B cell (primary cell): Measurements from ENCODE around the gene RHOT1. TPM values are rescaled to one million over a fixed set of nuclear protein-coding genes. Genes with fewer than 3 reads are reported as not detected.
A peak's percentile ranks its signal among the peaks of the same experiment; 100 is the strongest.

ENCODE experiments used
- ATAC-seq: fragments of 200-7000 bp; cut with Tn5 transposase; one replicate; pipeline ENCODE4 v1.10.0; 2021; ENCODE audit warnings: low read depth, mild to moderate bottlenecking, moderate number of reproducible peaks, moderate library complexity
- CTCF ChIA-PET: fragments of 350-600 bp; sonication (Branson Sonifier 250); formaldehyde crosslinking; loops from one replicate; lab custom pipeline; 2021; ENCODE audit warnings: antibody characterized with exemption, inconsistent platforms; lab: Charles Lee
- POLR2A ChIA-PET: fragments of 350-600 bp; sonication (Branson Sonifier 250); formaldehyde crosslinking; loops from one replicate; lab custom pipeline; 2021; ENCODE audit warnings: antibody characterized with exemption; lab: Charles Lee
- DNase-seq: peaks from one replicate; pipeline ENCODE4 v3.0.0; 2013
- H2AFZ ChIP-seq: 2 replicates; pipeline ENCODE4 v1.6.1; 2012; ENCODE audit warnings: mild to moderate bottlenecking, low read depth, low read length; ENCODE audit not compliant: insufficient read depth, poor library complexity, severe bottlenecking
- H3K27ac ChIP-seq, 2 donors: 1 replicate in 1 of 2; 2 replicates in 1 of 2; pipeline ENCODE4 v1.5.1; 2012 to 2013; ENCODE audit warnings: low read length in 2 of 2, mild to moderate bottlenecking in 2 of 2, moderate library complexity in 1 of 2
- H3K27me3 ChIP-seq, 4 experiments: fragments of 200-600 bp in 1 of 4; sonication (generic) in 1 of 4; replicated peaks in 1 of 4; 1 replicate in 2 of 4; 2 replicates in 2 of 4; pipeline versions ENCODE4 v1.6.1 to v1.7.0; 2013 to 2016; ENCODE audit warnings: low read length in 3 of 4, mild to moderate bottlenecking in 2 of 4, mixed read lengths in 1 of 4, moderate library complexity in 1 of 4; ENCODE audit not compliant: insufficient read depth in 4 of 4, control insufficient read depth in 3 of 4; ENCODE audit errors: control extremely low read depth in 1 of 4
- H3K36me3 ChIP-seq, 2 experiments: replicated peaks in 1 of 2; 1 replicate in 1 of 2; 2 replicates in 1 of 2; pipeline versions ENCODE4 v1.6.1 to v1.7.1; 2013; ENCODE audit warnings: low read length in 1 of 2; ENCODE audit not compliant: insufficient read depth in 2 of 2, control insufficient read depth in 1 of 2; ENCODE audit errors: control extremely low read depth in 1 of 2, extremely low read depth in 1 of 2
- H3K4me1 ChIP-seq, 2 donors: fragments of 200-600 bp in 1 of 2; sonication (generic) in 1 of 2; 1 replicate in 1 of 2; 2 replicates in 1 of 2; pipeline versions ENCODE4 v1.5.1 to v1.6.1; 2013 to 2017; ENCODE audit warnings: low read length in 2 of 2; ENCODE audit not compliant: control insufficient read depth in 2 of 2, insufficient read depth in 2 of 2
- H3K4me2 ChIP-seq: replicated peaks from 2 replicates; pipeline ENCODE3; 2012; ENCODE audit warnings: mild to moderate bottlenecking, low read depth, low read length; ENCODE audit not compliant: poor library complexity, severe bottlenecking
- H3K4me3 ChIP-seq, 5 experiments: fragments of 200-600 bp in 1 of 5; sonication (generic) in 1 of 5; 1 replicate in 3 of 5; 2 replicates in 2 of 5; pipeline versions ENCODE4 v1.5.1 to v1.7.0; 2011 to 2016; ENCODE audit warnings: low read length in 4 of 5, mild to moderate bottlenecking in 4 of 5, low read depth in 2 of 5, control low read depth in 1 of 5, moderate library complexity in 1 of 5; ENCODE audit not compliant: insufficient read depth in 1 of 5; ENCODE audit errors: control extremely low read depth in 1 of 5, extremely low read depth in 1 of 5
- H3K79me2 ChIP-seq: fragments of 200-600 bp; sonication (generic); one replicate; pipeline ENCODE4 v1.6.0; 2016; ENCODE audit warnings: low read length; ENCODE audit not compliant: control insufficient read depth, insufficient read depth
- H3K9ac ChIP-seq: fragments of 200-600 bp; sonication (generic); 2 replicates; pipeline ENCODE4 v1.6.1; 2017; ENCODE audit warnings: mild to moderate bottlenecking, low read length, moderate library complexity
- H3K9me3 ChIP-seq, 3 donors: one replicate each; pipeline versions ENCODE4 v1.6.1 to v1.7.1; 2013; ENCODE audit warnings: low read length in 2 of 3; ENCODE audit not compliant: control insufficient read depth in 2 of 3, insufficient read depth in 1 of 3; ENCODE audit errors: control extremely low read depth in 1 of 3
- H4K20me1 ChIP-seq: 2 replicates; pipeline ENCODE4 v1.6.0; 2012; ENCODE audit warnings: mild to moderate bottlenecking, low read length; ENCODE audit not compliant: insufficient read depth, control insufficient read depth, poor library complexity, severe bottlenecking
- H3K27ac Mint-ChIP-seq: one replicate; pipeline ENCODE4 v1.8.0; 2021; ENCODE audit warnings: mixed read lengths
- H3K27me3 Mint-ChIP-seq: one replicate; pipeline ENCODE4 v1.8.0; 2021; ENCODE audit warnings: mixed read lengths
- H3K4me1 Mint-ChIP-seq: one replicate; pipeline ENCODE4 v1.8.0; 2021; ENCODE audit warnings: mixed read lengths
- H3K4me3 Mint-ChIP-seq: one replicate; pipeline ENCODE4 v1.8.0; 2021; ENCODE audit warnings: mixed read lengths
- H3K9me3 Mint-ChIP-seq: one replicate; pipeline ENCODE4 v1.8.0; 2022; ENCODE audit warnings: mixed read lengths; ENCODE audit not compliant: insufficient read depth
- CTCF ChIP-seq: fragments of 200-600 bp; IDR thresholded peaks from one replicate; pipeline ENCODE4 v1.8.0; 2022; ENCODE audit warnings: antibody characterized with exemption, mild to moderate bottlenecking
- EZH2 ChIP-seq: IDR thresholded peaks from 2 replicates; pipeline ENCODE4 v1.6.1; 2012; ENCODE audit warnings: borderline replicate concordance, low read depth, mild to moderate bottlenecking, moderate library complexity, low read length; ENCODE audit not compliant: insufficient read depth, poor library complexity, severe bottlenecking
- WGBS: methylation state at CpG from one replicate; pipeline ENCODE4 v1.1.5; 2013; ENCODE audit warnings: missing lambda C conversion rate; ENCODE audit not compliant: insufficient coverage; 5-methylcytosine and 5-hydroxymethylcytosine counted together
- intact Hi-C: fragments of 100-400 bp; cut with micrococcal nuclease; formaldehyde crosslinking; loops from one replicate; pipeline ENCODE4 v1.10.0; 2022
- polyA plus RNA-seq: library from polyadenylated mRNA; depleted of rRNA; stranded (reverse); fragments of >200 nt; gene quantifications from 2 replicates; pipeline ENCODE4 v1.2.3, GENCODE V29; 2012
- total RNA-seq, 2 donors: library from RNA; stranded (reverse); fragments of 120-200 nt in 1 of 2; gene quantifications; 1 replicate in 1 of 2; 2 replicates in 1 of 2; pipeline versions ENCODE4 v1.2.3 to v1.2.4, GENCODE V29; 2013 to 2022

RHOT1 gene
- total and polyA plus RNA-seq, 2 donors (not counting 1 experiment from before 2014, with no cell fraction given) = 24.6 to 24.7 TPM

- H3K4me2 ChIP-seq = no peak overlapping the region
- no peaks in the 10 kb centered on the region for H3K79me2 ChIP-seq
- no peak overlapping the region for H3K4me3 ChIP-seq
- Mint-ChIP-seq H3K27ac (no peak overlapping the region), H3K4me1 (no peaks in the 10 kb centered on the region), H3K9me3 (no peaks in the 10 kb centered on the region), H3K4me3 (no peak overlapping the region), H3K27me3 (peaks cover 29% of the 10 kb centered on the region)
- CTCF ChIA-PET = interaction anchor here (0.7 to 1.8 kb wide), 3 partner anchors 10 to 62 kb away, joined by 3 to 7 read pairs (median 3); no protein-coding TSS in a partner anchor
- DNase-seq (no peak), ATAC-seq (peak; percentile 63)
- POLR2A ChIA-PET = no interaction called here
- H3K27me3 ChIP-seq = peaks cover 0 to 3% (median 0%) of the 10 kb centered on the region in 4 experiments
- TF ChIP-seq EZH2 = no peak
- no peak for TF ChIP-seq CTCF
- H3K4me1 ChIP-seq = no peaks in the 10 kb centered on the region
- 79% methylated on average over 9 of the region's 9 CpGs for WGBS
- H3K9me3 ChIP-seq = peaks cover 0 to 6% (median 0%) of the 10 kb centered on the region in 3 donors
- H3K27ac ChIP-seq = no peak overlapping the region
- intact Hi-C loops = loop anchor here (10.0 kb wide), 1 partner anchor 498 kb away; no protein-coding TSS in a partner anchor
- H4K20me1 ChIP-seq = no peaks in the 10 kb centered on the region
- H2AFZ ChIP-seq = no peak overlapping the region
- no peak overlapping the region for H3K9ac ChIP-seq
- H3K36me3 ChIP-seq = no peaks in the 10 kb centered on the region
Measured at GRCh38 chr17:32256701-32257019, 114.4 kb downstream of the RHOT1 start.

- Mint-ChIP-seq H3K4me3 (no peak overlapping the region), H3K9me3 (no peaks in the 10 kb centered on the region), H3K27ac (no peak overlapping the region), H3K4me1 (no peaks in the 10 kb centered on the region), H3K27me3 (peaks cover 42% of the 10 kb centered on the region)
- ChIA-PET POLR2A (no interaction called here), CTCF (interaction anchor here (1.2 kb wide), 1 partner anchor 61 kb away, joined by 4 read pairs; no protein-coding TSS in a partner anchor)
- no peak for DNase-seq
- TF ChIP-seq CTCF = no peak
- no peak for TF ChIP-seq EZH2
- ATAC-seq = no peak
- Histone ChIP-seq H2AFZ (no peak overlapping the region), H3K79me2 (no peaks in the 10 kb centered on the region), H3K36me3 (no peaks in the 10 kb centered on the region), H3K27me3 (peaks cover 0 to 4% (median under 1%) of the 10 kb centered on the region in 4 experiments), H3K4me2 (no peak overlapping the region), H3K9ac (no peak overlapping the region), H4K20me1 (no peaks in the 10 kb centered on the region), H3K4me3 (no peak overlapping the region), H3K4me1 (no peaks in the 10 kb centered on the region), H3K9me3 (peaks cover 0 to 1% (median 0%) of the 10 kb centered on the region in 3 donors), H3K27ac (no peak overlapping the region)
- WGBS = 46% methylated on average over 15 of the region's 18 CpGs
- intact Hi-C loops = loop anchor here (10.0 kb wide), 1 partner anchor 496 kb away; no protein-coding TSS in a partner anchor
Measured at GRCh38 chr17:32258383-32259140, 116.3 kb downstream of the RHOT1 start.
